ENCODE data around the gene CPT1B. TPM values are rescaled to one million over a fixed set of nuclear protein-coding genes. Genes with fewer than 3 reads are reported as not detected.

The CPT1B gene
- polyA plus RNA-seq, 1 experiment: 4.3 TPM

DNA sequence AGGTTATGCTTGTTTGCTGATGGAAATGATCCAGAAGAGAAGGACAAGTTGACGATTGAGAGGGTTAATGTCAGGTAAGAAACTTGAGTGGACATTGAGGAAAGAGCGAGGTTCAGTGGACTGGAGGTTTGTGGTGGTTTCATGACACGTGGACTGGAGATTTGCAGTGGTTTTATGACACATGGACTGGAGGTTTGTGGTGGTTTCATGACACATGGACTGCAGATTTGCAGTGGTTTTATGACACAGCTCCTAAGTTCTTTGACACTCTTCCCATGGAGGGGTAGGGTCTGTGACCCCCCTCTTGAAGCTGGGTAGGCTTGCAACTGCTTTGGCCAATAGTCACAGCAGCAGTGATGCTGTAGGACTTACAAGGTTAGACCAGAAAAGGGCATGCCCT is 17.0 kb upstream of the CPT1B start:
- no peak overlapping the region for H3K4me3 ChIP-seq (ENCODE audit: low read depth, low read length)
- ChIA-PET CTCF (no interaction called here), POLR2A (no interaction called here)
- H3K27me3 ChIP-seq (ENCODE audit: control insufficient read depth, insufficient read depth, low read length): peaks cover 2% of the 10 kb centered on the region
- TF ChIP-seq, protein P1, sequence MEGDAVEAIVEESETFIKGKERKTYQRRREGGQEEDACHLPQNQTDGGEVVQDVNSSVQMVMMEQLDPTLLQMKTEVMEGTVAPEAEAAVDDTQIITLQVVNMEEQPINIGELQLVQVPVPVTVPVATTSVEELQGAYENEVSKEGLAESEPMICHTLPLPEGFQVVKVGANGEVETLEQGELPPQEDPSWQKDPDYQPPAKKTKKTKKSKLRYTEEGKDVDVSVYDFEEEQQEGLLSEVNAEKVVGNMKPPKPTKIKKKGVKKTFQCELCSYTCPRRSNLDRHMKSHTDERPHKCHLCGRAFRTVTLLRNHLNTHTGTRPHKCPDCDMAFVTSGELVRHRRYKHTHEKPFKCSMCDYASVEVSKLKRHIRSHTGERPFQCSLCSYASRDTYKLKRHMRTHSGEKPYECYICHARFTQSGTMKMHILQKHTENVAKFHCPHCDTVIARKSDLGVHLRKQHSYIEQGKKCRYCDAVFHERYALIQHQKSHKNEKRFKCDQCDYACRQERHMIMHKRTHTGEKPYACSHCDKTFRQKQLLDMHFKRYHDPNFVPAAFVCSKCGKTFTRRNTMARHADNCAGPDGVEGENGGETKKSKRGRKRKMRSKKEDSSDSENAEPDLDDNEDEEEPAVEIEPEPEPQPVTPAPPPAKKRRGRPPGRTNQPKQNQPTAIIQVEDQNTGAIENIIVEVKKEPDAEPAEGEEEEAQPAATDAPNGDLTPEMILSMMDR (IDR thresholded peaks at IDR 0.05; ENCODE audit: insufficient read depth, low read depth, low read length): no peak
- DNase-seq (ENCODE audit: low read depth): no peak
- no peaks in the 10 kb centered on the region for H3K36me3 ChIP-seq (ENCODE audit: control insufficient read depth, insufficient read depth, low read length)

DNA sequence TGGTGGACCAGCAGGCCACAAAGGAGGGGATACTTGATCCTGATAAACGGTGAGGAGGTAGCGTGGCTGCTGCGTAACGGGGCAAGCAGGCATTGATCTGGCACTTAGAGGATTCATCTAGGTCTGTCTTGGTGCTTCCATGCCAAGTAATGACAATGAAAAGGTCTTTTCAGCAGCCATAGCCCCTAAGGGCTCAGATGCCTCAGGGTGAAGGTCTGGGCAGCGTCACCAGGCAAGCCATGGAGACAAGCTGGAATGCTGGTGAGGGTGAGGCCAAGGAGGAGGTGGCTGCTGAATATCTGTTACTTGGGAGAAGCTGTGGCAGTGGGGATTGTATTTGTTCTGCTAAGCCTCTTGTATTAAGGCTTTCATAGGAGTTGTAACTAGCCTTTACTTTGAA is 9.2 kb upstream of the CPT1B start:
- CTCF ChIA-PET: interaction anchor here (1.3 to 1.8 kb wide), 2 partner anchors 12 to 25 kb away, joined by 4 read pairs; partner anchors contain the start of gene SYCE3
- Histone ChIP-seq H3K27me3 (ENCODE audit: control insufficient read depth, insufficient read depth, low read length) (no peaks in the 10 kb centered on the region), H3K4me3 (ENCODE audit: low read depth, low read length) (no peak overlapping the region), H3K36me3 (ENCODE audit: control insufficient read depth, insufficient read depth, low read length) (no peaks in the 10 kb centered on the region)
- no peak for DNase-seq (ENCODE audit: low read depth)
- POLR2A ChIA-PET: no interaction called here
- TF ChIP-seq, protein P1 (IDR thresholded peaks at IDR 0.05; ENCODE audit: insufficient read depth, low read depth, low read length): no peak

DNA sequence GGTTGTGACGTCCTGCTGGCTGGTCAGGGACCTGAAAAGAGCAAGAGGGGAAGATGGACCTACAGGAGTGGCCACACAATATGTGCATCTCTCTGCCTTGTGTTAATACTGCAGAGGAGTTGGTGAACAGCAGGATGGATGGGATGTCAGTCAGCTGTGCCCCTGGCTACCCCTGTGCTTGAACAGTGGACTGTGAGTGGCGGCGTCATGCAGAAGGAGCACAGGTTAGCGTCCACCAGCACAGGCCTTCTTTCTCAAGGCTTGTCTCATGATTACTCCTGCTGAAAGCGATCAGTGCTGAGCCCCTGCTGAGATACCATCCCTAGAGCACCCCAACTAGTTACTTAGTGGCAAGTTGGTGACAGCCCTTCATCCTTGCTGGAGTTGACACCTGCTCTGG is 8.2 kb upstream of the CPT1B start:
- no peak for DNase-seq (ENCODE audit: low read depth)
- CTCF ChIA-PET: interaction anchor here (1.8 kb wide), 1 partner anchor 11 kb away, joined by 4 read pairs; no protein-coding TSS in a partner anchor

DNA sequence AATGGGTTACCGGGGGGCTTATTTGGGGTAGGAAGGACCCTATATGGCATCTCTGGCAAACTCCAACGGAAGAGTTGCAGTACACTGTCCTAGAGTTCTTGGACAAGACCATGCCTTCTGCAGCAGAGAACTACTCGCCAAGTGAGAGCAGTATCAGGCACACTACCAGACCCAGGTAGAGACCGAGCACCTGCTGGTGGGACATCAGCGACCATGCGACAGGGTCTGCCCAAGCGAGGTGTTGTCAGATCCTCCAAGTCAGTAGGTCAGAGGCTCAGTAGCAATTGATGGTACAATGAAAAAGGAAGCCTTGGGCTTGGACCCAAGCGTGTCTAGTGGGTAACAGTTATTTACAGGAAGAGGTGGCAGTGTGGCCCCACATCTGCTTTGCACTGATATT is 7.6 kb upstream of the CPT1B start:
- ChIA-PET CTCF (interaction anchor here (0.9 kb wide), 1 partner anchor 10 kb away, joined by 3 read pairs; no protein-coding TSS in a partner anchor), POLR2A (no interaction called here)
- DNase-seq (ENCODE audit: low read depth): no peak
- Histone ChIP-seq H3K4me3 (ENCODE audit: low read depth, low read length) (no peak overlapping the region), H3K27me3 (ENCODE audit: control insufficient read depth, insufficient read depth, low read length) (no peaks in the 10 kb centered on the region), H3K36me3 (ENCODE audit: control insufficient read depth, insufficient read depth, low read length) (no peaks in the 10 kb centered on the region)
- TF ChIP-seq, protein P1 (IDR thresholded peaks at IDR 0.05; ENCODE audit: insufficient read depth, low read depth, low read length): no peak

More for the DNA sequence above, 8.2 kb upstream of the CPT1B start:
- Histone ChIP-seq H3K36me3 (ENCODE audit: control insufficient read depth, insufficient read depth, low read length) (no peaks in the 10 kb centered on the region), H3K4me3 (ENCODE audit: low read depth, low read length) (no peak overlapping the region), H3K27me3 (ENCODE audit: control insufficient read depth, insufficient read depth, low read length) (no peaks in the 10 kb centered on the region)
- TF ChIP-seq, protein P1 (IDR thresholded peaks at IDR 0.05; ENCODE audit: insufficient read depth, low read depth, low read length): no peak
- POLR2A ChIA-PET: no interaction called here

DNA sequence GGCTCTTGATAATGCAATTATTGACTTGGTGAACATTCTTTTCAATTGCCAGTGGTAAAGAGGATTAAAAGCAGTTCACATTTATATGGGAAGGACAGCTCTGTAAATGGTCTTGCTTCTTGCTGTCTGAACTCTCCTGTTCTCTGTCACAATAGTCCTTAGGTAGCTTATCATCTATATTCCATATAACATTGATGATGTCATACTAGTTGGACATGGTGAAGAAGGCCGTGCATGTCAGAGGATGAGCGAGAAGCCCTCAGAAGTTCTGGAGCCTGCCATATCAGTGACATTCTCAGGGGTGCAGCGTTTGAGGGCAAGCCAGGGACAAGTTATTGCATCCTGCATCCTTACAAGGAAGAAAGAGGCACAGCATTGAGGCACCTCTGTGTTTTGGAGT is 7.0 kb upstream of the CPT1B start:
- H3K4me3 ChIP-seq (ENCODE audit: low read depth, low read length): no peak overlapping the region
- H3K27me3 ChIP-seq (ENCODE audit: control insufficient read depth, insufficient read depth, low read length): no peaks in the 10 kb centered on the region
- POLR2A ChIA-PET: no interaction called here
- TF ChIP-seq, protein P1 (IDR thresholded peaks at IDR 0.05; ENCODE audit: insufficient read depth, low read depth, low read length): no peak
- H3K36me3 ChIP-seq (ENCODE audit: control insufficient read depth, insufficient read depth, low read length): peaks cover under 1% of the 10 kb centered on the region; the same call in 1 of the 2 replicates
- CTCF ChIA-PET: interaction anchor here (0.9 kb wide), 1 partner anchor 10 kb away, joined by 3 read pairs; no protein-coding TSS in a partner anchor
- DNase-seq (ENCODE audit: low read depth): no peak

All from BJ (cell line).